HG02840 (cell line): ENCODE data around the gene KLHL2.

Experiments used
- ATAC-seq: cut with Tn5 transposase; IDR thresholded peaks from one replicate; pipeline ENCODE4 v1.9.1; 2021; ENCODE audit warnings: mild to moderate bottlenecking, moderate library complexity, moderate number of reproducible peaks; ENCODE audit not compliant: unreplicated experiment, low FRiP score

KLHL2 gene

DNA sequence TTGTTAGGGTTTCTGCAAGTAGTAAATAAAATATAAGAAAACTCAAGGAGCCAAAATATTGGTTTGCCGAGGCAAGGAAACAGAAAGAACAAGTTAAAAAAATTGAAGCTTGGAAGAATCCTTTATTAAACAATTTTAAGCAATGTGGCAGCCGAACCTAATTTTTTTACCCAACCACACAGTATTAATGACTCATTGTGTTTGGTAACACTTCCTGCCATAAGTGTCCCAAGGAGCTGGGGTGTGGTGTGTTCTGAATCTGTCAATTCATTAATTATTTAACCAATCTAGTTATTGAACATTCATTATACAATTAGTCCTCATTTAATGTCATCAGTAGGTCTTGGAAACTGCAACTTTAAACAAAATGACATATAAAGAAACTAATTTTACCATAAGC is 152.1 kb downstream of the KLHL2 start:
- no peak for ATAC-seq

- ATAC-seq = no peak
These were observed 152.8 kb downstream of the KLHL2 start for GRCh38 chr4:165360041-165360695.

DNA sequence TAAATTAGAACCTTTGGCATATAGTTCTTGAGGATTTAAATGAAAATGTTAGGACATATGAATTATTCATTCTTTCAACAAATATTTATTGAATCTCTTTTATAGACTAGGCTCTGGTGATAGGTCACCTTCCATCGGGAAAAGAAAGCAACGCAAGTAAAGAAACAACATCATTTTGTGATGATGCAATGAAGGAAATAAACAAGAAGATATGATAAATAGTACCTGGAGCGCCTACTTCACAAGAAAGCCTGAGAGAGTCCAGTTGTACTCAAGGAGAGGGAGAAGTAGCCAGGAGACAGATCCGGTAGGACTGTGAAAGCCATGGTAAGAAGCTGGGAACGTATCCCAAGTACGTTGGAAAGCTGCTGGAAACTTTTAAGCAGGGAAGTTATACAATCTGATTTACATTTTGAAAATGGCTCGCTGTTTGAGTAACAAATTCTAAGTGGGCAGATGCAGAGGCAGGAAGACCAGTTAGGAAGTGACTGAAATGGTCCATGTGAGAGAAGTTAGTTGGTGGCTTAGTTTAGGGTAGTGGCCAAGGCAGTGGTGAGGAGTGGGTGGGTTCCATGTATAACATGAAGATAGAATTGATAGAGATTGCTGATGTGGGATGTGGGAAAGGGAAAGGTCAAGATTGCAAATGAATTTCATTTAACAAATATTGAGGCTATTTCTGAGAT is 153.8 kb downstream of the KLHL2 start:
- ATAC-seq = no peak

DNA sequence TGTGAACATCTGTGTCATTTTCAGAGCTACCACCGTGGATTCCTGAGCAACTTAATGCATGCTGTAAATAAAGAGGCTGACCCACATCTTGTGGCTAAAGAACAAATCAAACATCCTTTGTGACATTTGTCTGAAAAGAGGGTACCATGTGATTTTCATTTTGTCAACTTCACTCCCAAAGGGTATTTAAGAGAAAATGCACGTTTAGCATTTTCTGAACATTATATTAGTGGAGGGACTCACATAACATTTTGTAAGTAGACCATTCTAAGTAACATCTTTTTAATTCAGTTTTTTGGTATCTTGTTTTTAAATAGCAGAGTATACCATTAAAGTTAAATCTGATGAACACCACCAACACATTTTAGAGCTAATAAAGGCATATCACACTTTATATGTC is 154.4 kb downstream of the KLHL2 start:
- ATAC-seq = no peak

GRCh38 chr4:165364452-165365080 is 157.2 kb downstream of the KLHL2 start:
- ATAC-seq = no peak

DNA sequence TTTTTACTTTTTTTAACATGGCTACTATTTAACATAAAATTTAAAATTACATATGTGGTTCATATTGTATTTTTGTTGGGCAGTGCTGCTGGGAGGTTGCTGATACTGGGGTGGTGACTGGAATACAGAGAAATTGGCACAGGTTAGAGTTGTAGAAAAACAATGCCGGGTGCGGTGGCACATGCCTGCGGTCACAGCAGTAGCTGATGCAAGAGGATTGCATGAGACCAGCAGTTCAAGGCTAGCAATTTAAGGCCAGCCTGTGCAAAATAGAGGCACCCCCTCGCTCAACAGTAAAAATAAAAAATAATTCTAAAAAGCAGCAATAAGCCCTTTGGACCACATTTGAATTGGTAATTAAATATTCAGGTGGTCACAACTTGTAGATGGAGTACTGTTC is 159.7 kb downstream of the KLHL2 start:
- ATAC-seq = no peak

DNA sequence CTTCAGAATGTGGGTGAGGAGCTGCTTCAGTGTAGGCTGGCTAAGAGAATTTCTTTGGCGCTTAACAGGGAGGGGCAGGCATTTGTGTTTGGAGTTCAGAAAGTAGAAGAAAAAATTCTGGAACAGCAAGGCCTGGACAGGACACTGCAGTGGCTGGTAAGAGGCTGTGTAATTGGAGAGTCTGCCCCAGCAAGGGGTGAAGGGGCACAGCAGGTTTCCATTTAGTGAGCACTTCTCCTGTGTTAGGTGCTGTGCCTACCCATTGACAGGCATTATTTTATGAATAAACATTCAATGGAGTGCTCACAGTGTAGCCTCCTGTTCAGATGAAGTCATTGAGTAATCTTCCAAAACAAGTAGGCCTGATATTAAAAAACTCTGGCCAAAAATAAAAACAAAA is 160.8 kb downstream of the KLHL2 start:
- no peak for ATAC-seq

DNA sequence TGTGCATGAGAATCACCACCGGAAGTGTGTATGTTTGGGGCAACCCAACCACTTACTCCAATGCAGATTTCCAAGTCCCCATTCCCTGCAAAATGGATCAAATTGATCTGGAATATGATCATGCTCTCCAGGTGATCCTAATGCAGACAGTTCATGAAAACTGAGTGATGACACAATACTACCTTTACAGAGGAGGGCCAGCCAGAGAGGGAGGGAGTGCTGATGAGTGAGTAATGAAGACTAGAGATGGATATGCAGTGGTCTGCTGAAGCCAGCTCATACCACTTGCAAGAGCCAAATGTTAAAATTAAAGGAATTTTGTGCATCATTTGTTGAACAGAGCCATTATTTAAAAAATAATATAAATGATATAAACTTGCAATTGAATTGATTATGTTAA is 161.2 kb downstream of the KLHL2 start:
- no peak for ATAC-seq

DNA sequence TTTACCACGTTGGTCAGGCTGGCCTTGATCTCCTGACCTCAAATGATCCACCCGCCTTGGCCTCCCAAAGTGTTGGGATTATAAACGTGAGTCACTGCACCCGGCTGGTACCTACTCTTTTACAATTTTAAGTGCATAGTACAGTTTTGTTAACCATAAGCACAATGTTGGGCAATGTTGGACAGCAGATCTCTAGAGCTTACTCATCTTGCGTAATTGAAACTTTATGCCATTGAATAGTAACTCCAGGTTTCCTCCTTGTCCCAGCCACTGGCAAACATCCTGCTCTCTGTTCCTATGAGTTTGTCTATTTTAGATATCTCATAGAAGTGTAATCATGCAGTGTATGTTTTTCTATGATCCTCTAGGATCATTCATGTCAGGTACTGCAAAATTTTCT is 162.2 kb downstream of the KLHL2 start:
- ATAC-seq = no peak

DNA sequence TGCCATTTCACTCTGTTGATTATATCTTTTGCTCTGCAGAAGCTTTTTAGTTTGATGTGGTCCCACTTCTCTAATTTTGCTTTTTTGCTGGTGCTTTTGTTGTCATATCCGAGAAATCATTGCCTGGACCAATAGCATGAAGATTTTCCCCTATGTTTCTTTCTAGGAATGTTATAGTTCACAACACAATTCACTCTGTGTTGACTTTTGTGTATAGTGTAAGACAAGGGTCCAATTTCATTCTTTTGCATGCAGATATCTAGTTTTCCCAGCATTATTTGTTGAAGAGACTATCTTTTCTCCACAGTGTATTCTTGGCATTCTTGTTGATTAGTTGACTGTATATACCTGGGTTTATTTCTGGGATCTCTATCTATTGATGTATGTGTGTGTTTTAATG is 163.2 kb downstream of the KLHL2 start:
- ATAC-seq = no peak
